Neural progenitor cell (in vitro differentiated cells): Measurements from ENCODE around the gene SFSWAP. TPM values are rescaled to one million over a fixed set of nuclear protein-coding genes. Genes with fewer than 3 reads are reported as not detected.

Source experiments
- DNase-seq: peaks from one replicate; pipeline ENCODE4 v3.0.0-alpha.2; 2016; ENCODE audit warnings: low spot score
- H2AFZ ChIP-seq: fragments of 200-600 bp; sonication (generic); replicated peaks from 2 replicates; pipeline ENCODE4 v1.6.1; 2016; ENCODE audit warnings: antibody characterized with exemption
- H3F3A ChIP-seq: fragments of 200-600 bp; sonication (generic); 2 replicates; pipeline ENCODE4 v1.6.1; 2016; ENCODE audit warnings: antibody characterized with exemption, low read depth
- H3K27ac ChIP-seq: fragments of 200-600 bp; sonication (generic); 2 replicates; pipeline ENCODE4 v1.5.1; 2016; ENCODE audit warnings: mild to moderate bottlenecking
- H3K27me3 ChIP-seq: fragments of 200-600 bp; sonication (generic); 2 replicates; pipeline ENCODE4 v1.6.1; 2016; ENCODE audit warnings: mild to moderate bottlenecking, moderate library complexity
- H3K36me3 ChIP-seq: fragments of 200-600 bp; sonication (generic); 2 replicates; pipeline ENCODE4 v1.5.1; 2016
- H3K4me1 ChIP-seq: fragments of 200-600 bp; sonication (generic); 2 replicates; pipeline ENCODE4 v1.6.1; 2016; ENCODE audit warnings: mixed run types
- H3K4me2 ChIP-seq: fragments of 200-600 bp; sonication (generic); 2 replicates; pipeline ENCODE4 v1.6.1; 2016
- H3K4me3 ChIP-seq: fragments of 200-600 bp; sonication (generic); 2 replicates; pipeline ENCODE4 v1.5.1; 2016
- H3K79me2 ChIP-seq: fragments of 200-600 bp; sonication (generic); 2 replicates; pipeline ENCODE4 v1.6.1; 2016; ENCODE audit warnings: low read depth
- H3K9ac ChIP-seq: fragments of 200-600 bp; sonication (generic); 2 replicates; pipeline ENCODE4 v1.6.1; 2016
- H3K9me3 ChIP-seq: fragments of 200-600 bp; sonication (generic); 2 replicates; pipeline ENCODE4 v1.5.1; 2016; ENCODE audit warnings: low read depth
- H4K20me1 ChIP-seq: fragments of 200-600 bp; sonication (generic); 2 replicates; pipeline ENCODE4 v1.6.1; 2016; ENCODE audit warnings: low read depth
- H3K27ac Mint-ChIP-seq: 3 replicates; pipeline ENCODE4 v1.8.0; 2021; ENCODE audit warnings: mixed read lengths
- H3K27me3 Mint-ChIP-seq: 2 replicates; pipeline ENCODE4 v1.8.0; 2022; ENCODE audit warnings: low read depth, mild to moderate bottlenecking, inconsistent platforms, moderate library complexity, mixed read lengths; ENCODE audit not compliant: insufficient read depth
- H3K36me3 Mint-ChIP-seq: 3 replicates; pipeline ENCODE4 v1.8.0; 2021; ENCODE audit warnings: mixed read lengths
- H3K4me1 Mint-ChIP-seq: 3 replicates; pipeline ENCODE4 v1.8.0; 2021; ENCODE audit warnings: mixed read lengths
- H3K4me3 Mint-ChIP-seq: 3 replicates; pipeline ENCODE4 v1.8.0; 2021; ENCODE audit warnings: mild to moderate bottlenecking, moderate library complexity, mixed read lengths
- H3K9me3 Mint-ChIP-seq: 3 replicates; pipeline ENCODE4 v1.8.0; 2020; ENCODE audit warnings: mixed read lengths
- CTCF ChIP-seq: fragments of 200-600 bp; sonication (generic); IDR thresholded peaks from 2 replicates; pipeline ENCODE4 v1.5.1; 2017; ENCODE audit warnings: antibody characterized with exemption, mild to moderate bottlenecking
- EZH2 ChIP-seq: fragments of 200-600 bp; sonication (generic); IDR thresholded peaks from 2 replicates; pipeline ENCODE4 v1.6.1; 2017; ENCODE audit warnings: antibody characterized with exemption, mild to moderate bottlenecking, moderate library complexity
- EZH2phosphoT487 ChIP-seq: fragments of 200-600 bp; sonication (generic); IDR thresholded peaks from 2 replicates; pipeline ENCODE4 v1.6.1; 2017; ENCODE audit warnings: antibody characterized with exemption
- total RNA-seq: library from RNA; depleted of rRNA; stranded (reverse); fragments of >200 nt; gene quantifications from 2 replicates; pipeline ENCODE4 v1.2.3, GENCODE V29; 2015; ENCODE audit warnings: low replicate concordance

Gene SFSWAP
- total RNA-seq, 1 donor from 2014 or later: 37.0 TPM

DNA sequence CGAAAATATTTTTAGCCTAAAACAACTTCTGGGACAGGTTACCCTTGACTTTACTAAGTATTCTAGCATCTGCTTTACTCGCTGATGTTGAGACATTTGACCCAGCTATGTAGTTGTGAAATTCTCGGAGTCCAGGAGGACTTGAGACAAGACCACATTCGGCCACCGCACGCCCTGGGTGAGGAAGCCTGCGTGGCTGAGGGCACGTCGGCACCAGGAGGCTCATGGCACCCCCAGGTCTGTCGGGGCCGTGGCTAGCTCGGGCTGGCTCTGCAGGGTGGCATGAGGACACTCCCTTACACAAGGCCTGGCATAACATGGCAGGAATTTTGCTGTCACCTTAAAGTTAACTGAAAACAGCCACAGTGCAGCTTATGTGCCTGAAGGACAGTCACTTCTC is 59.2 kb downstream of the SFSWAP start:
- H3K4me3 ChIP-seq: no peak overlapping the region
- no peak overlapping the region for H3K27ac ChIP-seq
- TF ChIP-seq CTCF: no peak
- no peak for TF ChIP-seq EZH2phosphoT487
- TF ChIP-seq EZH2: no peak
- H3K27me3 Mint-ChIP-seq: peaks cover 3% of the 10 kb centered on the region
- no peak overlapping the region for H3K4me3 Mint-ChIP-seq
- no peaks in the 10 kb centered on the region for H4K20me1 ChIP-seq
- no peak overlapping the region for H3K4me2 ChIP-seq
- no peak for DNase-seq
- no peaks in the 10 kb centered on the region for H3K79me2 ChIP-seq
- no peak overlapping the region for H2AFZ ChIP-seq
- no peaks in the 10 kb centered on the region for H3K4me1 Mint-ChIP-seq
- no peaks in the 10 kb centered on the region for H3K9me3 ChIP-seq
- no peak overlapping the region for H3K27ac Mint-ChIP-seq
- no peaks in the 10 kb centered on the region for H3K27me3 ChIP-seq
- peaks cover 3% of the 10 kb centered on the region for H3K36me3 ChIP-seq
- peaks cover 32% of the 10 kb centered on the region for H3K36me3 Mint-ChIP-seq
- H3F3A ChIP-seq: peaks cover 9% of the 10 kb centered on the region
- H3K9ac ChIP-seq: no peak overlapping the region
- no peaks in the 10 kb centered on the region for H3K9me3 Mint-ChIP-seq
- peaks cover 10% of the 10 kb centered on the region for H3K4me1 ChIP-seq

DNA sequence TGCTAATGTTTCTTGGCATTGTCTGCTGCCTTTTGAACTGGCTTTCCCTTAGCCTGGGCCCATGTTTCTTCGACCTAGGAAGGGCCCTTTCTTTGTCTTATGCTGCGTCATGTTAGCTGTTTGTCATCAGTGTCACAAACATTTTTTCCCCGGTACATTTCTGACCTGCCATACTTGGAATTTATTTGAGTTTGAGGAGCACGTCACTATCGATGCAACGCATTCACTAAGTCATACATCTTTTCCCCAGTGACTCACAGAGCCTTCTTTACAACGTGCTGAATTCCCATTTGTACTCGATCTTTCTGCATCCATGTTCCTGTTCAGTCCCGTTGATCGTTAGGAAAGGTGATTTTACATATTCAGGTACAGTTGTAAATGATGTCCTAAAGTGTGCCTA is 61.1 kb downstream of the SFSWAP start:
- no peak overlapping the region for H2AFZ ChIP-seq
- no peaks in the 10 kb centered on the region for H3K79me2 ChIP-seq
- peaks cover 3% of the 10 kb centered on the region for H3K27me3 Mint-ChIP-seq
- no peak overlapping the region for H3K9ac ChIP-seq
- H3K27ac Mint-ChIP-seq: no peak overlapping the region
- H3K4me3 ChIP-seq: no peak overlapping the region
- peaks cover 3% of the 10 kb centered on the region for H3K36me3 ChIP-seq
- peaks cover 21% of the 10 kb centered on the region for H3K36me3 Mint-ChIP-seq
- H3K4me2 ChIP-seq: no peak overlapping the region
- DNase-seq: no peak
- no peaks in the 10 kb centered on the region for H3K27me3 ChIP-seq
- peaks cover 6% of the 10 kb centered on the region for H3K4me1 Mint-ChIP-seq
- H3K27ac ChIP-seq: no peak overlapping the region
- H3K4me1 ChIP-seq: peaks cover 16% of the 10 kb centered on the region
- TF ChIP-seq EZH2 (no peak), CTCF (no peak), EZH2phosphoT487 (no peak)
- H3K9me3 ChIP-seq: no peaks in the 10 kb centered on the region
- no peaks in the 10 kb centered on the region for H4K20me1 ChIP-seq
- no peaks in the 10 kb centered on the region for H3K9me3 Mint-ChIP-seq
- H3F3A ChIP-seq: peaks cover 12% of the 10 kb centered on the region
- no peak overlapping the region for H3K4me3 Mint-ChIP-seq

- Mint-ChIP-seq H3K4me3 (no peak overlapping the region), H3K36me3 (peaks cover 25% of the 10 kb centered on the region), H3K9me3 (no peaks in the 10 kb centered on the region), H3K27me3 (peaks cover 3% of the 10 kb centered on the region), H3K27ac (peak overlapping the region; percentile 54), H3K4me1 (peaks cover 6% of the 10 kb centered on the region)
- no peaks in the 10 kb centered on the region for H3K27me3 ChIP-seq
- H3K4me1 ChIP-seq: peaks cover 16% of the 10 kb centered on the region
- no peak for TF ChIP-seq CTCF
- no peak for TF ChIP-seq EZH2
- TF ChIP-seq EZH2phosphoT487: no peak
- DNase-seq: no peak
- H3K79me2 ChIP-seq: no peaks in the 10 kb centered on the region
- no peak overlapping the region for H3K9ac ChIP-seq
- no peaks in the 10 kb centered on the region for H3K9me3 ChIP-seq
- no peak overlapping the region for H3K4me2 ChIP-seq
- no peak overlapping the region for H3K4me3 ChIP-seq
- H2AFZ ChIP-seq: no peak overlapping the region
- no peak overlapping the region for H3K27ac ChIP-seq
- H4K20me1 ChIP-seq: no peaks in the 10 kb centered on the region
- peaks cover 12% of the 10 kb centered on the region for H3F3A ChIP-seq
- peaks cover 6% of the 10 kb centered on the region for H3K36me3 ChIP-seq
Observed at GRCh38 chr12:131773582-131774221, 62.8 kb downstream of the SFSWAP start.
